Right cardiac atrium (tissue), 5 donors: ENCODE results near the gene KLK1. TPM values are rescaled to one million over a fixed set of nuclear protein-coding genes. Genes with fewer than 3 reads are reported as not detected.
A peak's percentile ranks its signal among the peaks of the same experiment; 100 is the strongest.
"Not testable (repeated sequence)": the region's sequence is repeated elsewhere in the genome, so short reads cannot be mapped to it uniquely, and the experiment has no call there.

ENCODE experiments used
- ATAC-seq, 2 donors: fragments of 200-7000 bp; cut with Tn5 transposase; one replicate each; pipeline versions ENCODE4 v1.8.0 to v1.9.1; 2020; ENCODE audit warnings: moderate library complexity in 2 of 2, mild to moderate bottlenecking in 1 of 2
- DNase-seq, 3 donors: peaks; one replicate each; pipeline ENCODE4 v3.0.0-alpha.2; 2020
- H3K27ac ChIP-seq: one replicate; pipeline ENCODE4 v1.5.1; 2013; ENCODE audit warnings: mild to moderate bottlenecking, low read length, control low read depth, moderate library complexity
- H3K27me3 ChIP-seq: one replicate; pipeline ENCODE4 v1.6.1; 2013; ENCODE audit not compliant: control insufficient read depth, insufficient read depth
- H3K4me1 ChIP-seq: one replicate; pipeline ENCODE4 v1.6.1; 2013; ENCODE audit warnings: low read length; ENCODE audit not compliant: control insufficient read depth, insufficient read depth
- H3K4me3 ChIP-seq: one replicate; pipeline ENCODE4 v1.5.1; 2013; ENCODE audit warnings: low read length, control low read depth
- H3K9me3 ChIP-seq: one replicate; pipeline ENCODE4 v1.6.1; 2013; ENCODE audit warnings: low read length; ENCODE audit not compliant: control insufficient read depth
- WGBS: extraction: QIAGEN DNeasy Blood & Tissue Kit; methylation state at CpG from one replicate; pipeline ENCODE4 v1.1.7; 2013; 5-methylcytosine and 5-hydroxymethylcytosine counted together
- intact Hi-C, 4 donors: fragments of 100-400 bp; cut with DNase I; formaldehyde crosslinking; loops; one replicate each; pipeline versions ENCODE4 v1.11.0 to v1.14.0; 2022 to 2023
- polyA plus RNA-seq: library from polyadenylated mRNA; stranded (reverse); fragments of 200-250 nt; gene quantifications from one replicate; pipeline ENCODE4 v1.2.3, GENCODE V29; 2013
- total RNA-seq, 4 donors: library from RNA; stranded (reverse); fragmentation: NEBNext Ultra II Directional; extraction: Animal tissue kit (Norgen Biotek cat#: 25700); gene quantifications; one replicate each; pipeline ENCODE4 v1.2.1, GENCODE V29; 2021
- donor health status: healthy with polysubstance abuse.
- donor health status: DM: no; HTN: yes; CAD: no.
- donor health status: DM: no; HTN: no; CAD: no.
- donor health status: DM: no; HTN: yes; CAD: no; lungs with severe emphysema.
- donor health status: DM: yes; HTN: yes; CAD: no.

KLK1 gene
- total and polyA plus RNA-seq, 5 donors, result 0.18 to 0.82 (median 0.54) TPM; not detected in 2

- intact Hi-C loops, result not testable (repeated sequence)
Measured at GRCh38 chr19:50811622-50812238, 11.9 kb downstream of the KLK1 start.

GRCh38 chr19:50808856-50809255 lies 14.7 kb downstream of the KLK1 start:
- H3K27me3 ChIP-seq, result no peaks in the 10 kb centered on the region
- no peaks in the 10 kb centered on the region for H3K4me1 ChIP-seq
- no peaks in the 10 kb centered on the region for H3K9me3 ChIP-seq
- H3K4me3 ChIP-seq, result no peak overlapping the region
- intact Hi-C loops, result no loop called here
- H3K27ac ChIP-seq, result no peak overlapping the region
- 54% methylated on average over 1 of the region's 1 CpG for WGBS
- no peak for ATAC-seq
- DNase-seq, result no peak

More at GRCh38 chr19:50811622-50812238, 11.9 kb downstream of the KLK1 start:
- not testable (repeated sequence) for ATAC-seq, H3K9me3 ChIP-seq, H3K27ac ChIP-seq, H3K4me1 ChIP-seq, H3K27me3 ChIP-seq, DNase-seq, H3K4me3 ChIP-seq
- WGBS, result 74% methylated on average over 3 of the region's 3 CpGs

GRCh38 chr19:50804420-50805272 lies 18.9 kb downstream of the KLK1 start:
- under 1% methylated on average over 62 of the region's 62 CpGs for WGBS
- peak overlapping the region; percentile 89 for H3K27ac ChIP-seq
- no peaks in the 10 kb centered on the region for H3K27me3 ChIP-seq
- H3K4me3 ChIP-seq, result peak overlapping the region; percentile 94
- no peaks in the 10 kb centered on the region for H3K9me3 ChIP-seq
- DNase-seq, result peak; percentile 100
- peak; percentile 99 to 100 for ATAC-seq
- H3K4me1 ChIP-seq, result peaks cover 6% of the 10 kb centered on the region
- intact Hi-C loops, result no loop called here

GRCh38 chr19:50803633-50804419 lies 19.8 kb downstream of the KLK1 start:
- peak; percentile 8 to 12 for ATAC-seq
- Histone ChIP-seq H3K4me3 (peak overlapping the region; percentile 94), H3K27me3 (no peaks in the 10 kb centered on the region), H3K4me1 (peaks cover 6% of the 10 kb centered on the region), H3K9me3 (no peaks in the 10 kb centered on the region), H3K27ac (peak overlapping the region; percentile 89)
- intact Hi-C loops, result no loop called here
- DNase-seq, result peak in 1 of 3 donors; percentile 63
- under 1% methylated on average over 40 of the region's 40 CpGs for WGBS

- ATAC-seq, result no peak
- no peak for DNase-seq
- 89% methylated on average over 8 of the region's 8 CpGs for WGBS
- intact Hi-C loops, result no loop called here
- Histone ChIP-seq H3K4me3 (no peak overlapping the region), H3K27ac (no peak overlapping the region), H3K9me3 (no peaks in the 10 kb centered on the region), H3K4me1 (peaks cover 6% of the 10 kb centered on the region), H3K27me3 (no peaks in the 10 kb centered on the region)
Measured at GRCh38 chr19:50801107-50801506, 22.5 kb downstream of the KLK1 start.

- Histone ChIP-seq H3K4me1 (peaks cover 6% of the 10 kb centered on the region), H3K27ac (no peak overlapping the region), H3K27me3 (no peaks in the 10 kb centered on the region), H3K4me3 (no peak overlapping the region), H3K9me3 (no peaks in the 10 kb centered on the region)
- 84% methylated on average over 3 of the region's 3 CpGs for WGBS
- ATAC-seq, result no peak
- intact Hi-C loops, result no loop called here
- DNase-seq, result no peak
Measured at GRCh38 chr19:50799547-50799851, 24.1 kb downstream of the KLK1 start.

GRCh38 chr19:50798659-50799546 lies 24.7 kb downstream of the KLK1 start:
- intact Hi-C loops, result no loop called here
- Histone ChIP-seq H3K27me3 (no peaks in the 10 kb centered on the region), H3K4me3 (no peak overlapping the region), H3K4me1 (peaks cover 6% of the 10 kb centered on the region), H3K9me3 (no peaks in the 10 kb centered on the region), H3K27ac (no peak overlapping the region)
- 90% methylated on average over 21 of the region's 21 CpGs for WGBS
- ATAC-seq (no peak), DNase-seq (no peak)

- ATAC-seq (no peak), DNase-seq (no peak)
- no peaks in the 10 kb centered on the region for H3K4me1 ChIP-seq
- no peak overlapping the region for H3K27ac ChIP-seq
- no peak overlapping the region for H3K4me3 ChIP-seq
- 77% methylated on average over 18 of the region's 18 CpGs for WGBS
- H3K27me3 ChIP-seq, result no peaks in the 10 kb centered on the region
- intact Hi-C loops, result no loop called here
- H3K9me3 ChIP-seq, result no peaks in the 10 kb centered on the region
Measured at GRCh38 chr19:50797781-50798658, 25.6 kb downstream of the KLK1 start.

- DNase-seq (no peak), ATAC-seq (no peak)
- WGBS, result 91% methylated on average over 7 of the region's 7 CpGs
- no peaks in the 10 kb centered on the region for H3K27me3 ChIP-seq
- intact Hi-C loops, result no loop called here
- no peak overlapping the region for H3K4me3 ChIP-seq
- H3K9me3 ChIP-seq, result no peaks in the 10 kb centered on the region
- H3K4me1 ChIP-seq, result no peaks in the 10 kb centered on the region
- no peak overlapping the region for H3K27ac ChIP-seq
Measured at GRCh38 chr19:50797429-50797780, 26.2 kb downstream of the KLK1 start.
